Smooth muscle cell (in vitro differentiated cells): ENCODE measurements around the gene MTRF1L. TPM values are rescaled to one million over a fixed set of nuclear protein-coding genes. Genes with fewer than 3 reads are reported as not detected.

Source experiments
- DNase-seq: peaks from one replicate; lab custom pipeline; 2025; ENCODE audit not compliant: unreplicated experiment; lab: John Stamatoyannopoulos, UW
- H2AFZ ChIP-seq: fragments of 200-600 bp; sonication (generic); 2 replicates; pipeline ENCODE4 v1.6.0; 2016; ENCODE audit warnings: antibody characterized with exemption, low read depth, mild to moderate bottlenecking
- H3F3A ChIP-seq: fragments of 200-600 bp; sonication (generic); 2 replicates; pipeline ENCODE4 v1.6.0; 2017; ENCODE audit warnings: antibody characterized with exemption, low read depth
- H3K27ac ChIP-seq: fragments of 200-600 bp; sonication (generic); 2 replicates; pipeline ENCODE4 v1.5.1; 2016; ENCODE audit warnings: low read depth, mild to moderate bottlenecking
- H3K27me3 ChIP-seq: fragments of 200-600 bp; sonication (generic); 2 replicates; pipeline ENCODE4 v1.6.1; 2016; ENCODE audit warnings: low read depth, mild to moderate bottlenecking
- H3K36me3 ChIP-seq: fragments of 200-600 bp; sonication (generic); 2 replicates; pipeline ENCODE4 v1.5.1; 2016; ENCODE audit warnings: low read depth
- H3K4me1 ChIP-seq: fragments of 200-600 bp; sonication (generic); 2 replicates; pipeline ENCODE4 v1.5.1; 2016; ENCODE audit warnings: low read depth
- H3K4me2 ChIP-seq: fragments of 200-600 bp; sonication (generic); 2 replicates; pipeline ENCODE4 v1.6.0; 2016; ENCODE audit warnings: mild to moderate bottlenecking
- H3K4me3 ChIP-seq: fragments of 200-600 bp; sonication (generic); 2 replicates; pipeline ENCODE4 v1.5.1; 2016; ENCODE audit warnings: mild to moderate bottlenecking
- H3K79me2 ChIP-seq: fragments of 200-600 bp; sonication (generic); 2 replicates; pipeline ENCODE4 v1.6.0; 2016; ENCODE audit warnings: low read depth, mild to moderate bottlenecking
- H3K9ac ChIP-seq: fragments of 200-600 bp; sonication (generic); 2 replicates; pipeline ENCODE4 v1.6.0; 2016; ENCODE audit warnings: low read depth
- H3K9me3 ChIP-seq: fragments of 200-600 bp; sonication (generic); replicated peaks from 2 replicates; pipeline ENCODE4 v1.5.1; 2016; ENCODE audit warnings: low read depth
- H4K20me1 ChIP-seq: fragments of 200-600 bp; sonication (generic); 2 replicates; pipeline ENCODE4 v1.6.0; 2016; ENCODE audit warnings: low read depth
- CTCF ChIP-seq: fragments of 200-600 bp; sonication (generic); IDR thresholded peaks from 2 replicates; pipeline ENCODE4 v1.5.1; 2017; ENCODE audit warnings: borderline replicate concordance, mild to moderate bottlenecking, antibody characterized with exemption; ENCODE audit not compliant: insufficient read depth, poor library complexity, severe bottlenecking
- WGBS: methylation state at CpG from one replicate; pipeline ENCODE4 v1.1.7; 2016; ENCODE audit warnings: low lambda C conversion rate; 5-methylcytosine and 5-hydroxymethylcytosine counted together
- polyA plus RNA-seq: library from polyadenylated mRNA; unstranded; fragments of >200 nt; fragmentation: Nextera tagmentation; extraction: Ambion mirVana; gene quantifications from 2 replicates; pipeline ENCODE4 v1.2.1, GENCODE V29; 2016
- total RNA-seq: library from RNA; depleted of rRNA; stranded (reverse); fragments of >200 nt; gene quantifications from 2 replicates; pipeline ENCODE4 v1.2.3, GENCODE V29; 2014

MTRF1L gene
- total and polyA plus RNA-seq, 2 experiments from 2014 or later: 14.1 to 21.1 TPM

DNA sequence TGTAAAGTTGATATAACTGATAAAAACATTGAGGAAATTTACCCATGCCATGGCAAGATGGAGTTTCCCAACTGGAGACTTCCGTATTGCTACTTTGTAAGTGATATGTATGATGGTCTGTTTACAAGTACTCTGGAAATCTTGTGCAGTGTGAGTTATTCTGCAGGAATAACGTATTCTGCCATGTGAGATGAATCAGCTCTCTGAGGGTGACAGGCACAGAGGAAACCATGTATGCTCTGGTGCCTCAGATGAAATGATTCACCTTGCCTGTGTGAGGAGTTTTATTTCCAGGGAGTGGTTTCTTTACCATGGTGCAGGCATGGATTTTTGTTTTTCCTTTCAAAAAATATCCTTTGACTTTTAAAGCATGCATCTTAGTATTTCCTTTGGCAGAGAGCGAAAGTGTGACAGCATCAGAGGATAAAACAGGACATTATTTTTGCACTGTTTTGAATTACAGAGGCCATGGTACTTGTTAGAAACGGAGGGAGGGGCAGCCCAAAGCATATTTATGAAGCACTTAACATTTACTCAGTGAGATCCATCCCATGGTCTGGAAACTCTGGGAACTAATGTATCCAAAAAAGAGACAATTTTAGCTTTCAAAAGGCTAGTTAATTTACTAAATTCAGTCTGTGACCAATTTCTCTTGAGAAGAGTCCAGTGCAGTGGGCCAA, 36.0 kb upstream of the MTRF1L start:
- H3F3A ChIP-seq: no peaks in the 10 kb centered on the region
- no peak for DNase-seq
- no peak overlapping the region for H3K4me3 ChIP-seq
- WGBS: 79% methylated on average over 4 of the region's 4 CpGs
- H3K4me1 ChIP-seq: no peaks in the 10 kb centered on the region
- no peaks in the 10 kb centered on the region for H3K27me3 ChIP-seq
- no peak overlapping the region for H2AFZ ChIP-seq
- no peak overlapping the region for H3K27ac ChIP-seq
- no peaks in the 10 kb centered on the region for H4K20me1 ChIP-seq
- H3K9me3 ChIP-seq: no peaks in the 10 kb centered on the region
- no peak overlapping the region for H3K4me2 ChIP-seq
- no peaks in the 10 kb centered on the region for H3K36me3 ChIP-seq
- H3K9ac ChIP-seq: no peak overlapping the region
- TF ChIP-seq CTCF: no peak
- no peaks in the 10 kb centered on the region for H3K79me2 ChIP-seq

DNA sequence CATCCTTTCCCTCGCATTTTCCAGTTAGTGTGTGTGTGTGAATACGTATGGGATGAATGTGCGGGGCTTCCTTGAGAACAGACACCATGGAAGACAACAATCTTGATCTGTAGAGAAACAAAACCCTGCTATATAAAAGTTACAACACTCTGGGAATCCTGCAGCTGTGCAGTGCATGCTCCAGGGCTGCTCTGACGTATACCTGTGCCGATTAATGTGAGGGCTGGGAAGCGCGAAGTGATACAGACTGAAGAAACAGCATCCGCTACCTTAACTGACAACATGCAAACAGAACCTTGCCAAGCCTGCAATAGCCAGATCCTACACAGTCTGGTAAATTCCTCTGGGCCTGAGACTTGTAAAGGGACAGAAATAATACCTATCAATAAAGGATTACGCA, 31.6 kb upstream of the MTRF1L start:
- 96% methylated on average over 9 of the region's 9 CpGs for WGBS
- DNase-seq: no peak

DNA sequence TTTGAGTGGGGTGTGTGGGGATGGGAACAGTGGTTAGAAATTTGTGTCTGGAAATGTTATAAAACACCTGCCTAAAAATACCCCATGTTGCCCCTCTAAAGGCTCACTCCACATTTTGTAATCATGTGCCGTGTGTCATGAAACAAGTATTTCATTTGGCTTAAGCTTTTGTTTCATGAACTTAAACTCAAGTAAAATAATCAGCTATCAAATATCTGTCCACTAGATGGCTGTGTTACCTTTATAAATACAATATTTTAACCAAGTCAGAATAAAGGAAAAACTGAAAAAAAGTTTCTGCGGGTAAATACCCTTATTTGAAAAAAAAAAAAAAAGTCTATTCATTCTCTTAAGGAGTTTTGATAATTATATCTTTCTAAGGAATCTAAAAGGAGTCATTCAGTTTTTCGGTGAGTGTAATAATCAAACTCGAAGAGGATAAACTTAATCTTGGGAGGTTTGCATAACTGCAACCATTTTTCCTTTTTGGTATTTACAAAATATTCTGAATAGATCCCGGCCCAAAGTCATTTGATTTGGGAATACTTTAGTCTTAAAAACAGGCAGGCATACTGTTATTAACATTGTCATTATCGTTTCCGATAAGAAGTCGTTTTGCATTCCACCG, 29.9 kb upstream of the MTRF1L start:
- DNase-seq: no peak
- no peaks in the 10 kb centered on the region for H3K4me1 ChIP-seq
- 83% methylated on average over 9 of the region's 9 CpGs for WGBS
- TF ChIP-seq CTCF: peak; percentile 55
- no peaks in the 10 kb centered on the region for H3K79me2 ChIP-seq
- no peaks in the 10 kb centered on the region for H3F3A ChIP-seq
- H2AFZ ChIP-seq: no peak overlapping the region
- H3K4me3 ChIP-seq: no peak overlapping the region
- no peaks in the 10 kb centered on the region for H3K27me3 ChIP-seq
- H3K36me3 ChIP-seq: no peaks in the 10 kb centered on the region
- H4K20me1 ChIP-seq: no peaks in the 10 kb centered on the region
- no peak overlapping the region for H3K27ac ChIP-seq
- H3K9me3 ChIP-seq: no peaks in the 10 kb centered on the region
- H3K4me2 ChIP-seq: no peak overlapping the region
- no peak overlapping the region for H3K9ac ChIP-seq

More for the DNA sequence above, 31.6 kb upstream of the MTRF1L start:
- Histone ChIP-seq H4K20me1 (no peaks in the 10 kb centered on the region), H2AFZ (no peak overlapping the region), H3K36me3 (no peaks in the 10 kb centered on the region), H3F3A (no peaks in the 10 kb centered on the region), H3K9ac (no peak overlapping the region), H3K79me2 (no peaks in the 10 kb centered on the region), H3K27me3 (no peaks in the 10 kb centered on the region), H3K4me2 (no peak overlapping the region), H3K9me3 (no peaks in the 10 kb centered on the region), H3K4me3 (no peak overlapping the region), H3K27ac (no peak overlapping the region), H3K4me1 (no peaks in the 10 kb centered on the region)
- no peak for TF ChIP-seq CTCF
